Measurements from ENCODE around the gene NLE1. TPM values are rescaled to one million over a fixed set of nuclear protein-coding genes. Genes with fewer than 3 reads are reported as not detected.
"Not testable (repeated sequence)": the region's sequence is repeated elsewhere in the genome, so short reads cannot be mapped to it uniquely, and the experiment has no call there.

Gene NLE1
- total RNA-seq, 1 donor from 2014 or later = 19.3 TPM

DNA sequence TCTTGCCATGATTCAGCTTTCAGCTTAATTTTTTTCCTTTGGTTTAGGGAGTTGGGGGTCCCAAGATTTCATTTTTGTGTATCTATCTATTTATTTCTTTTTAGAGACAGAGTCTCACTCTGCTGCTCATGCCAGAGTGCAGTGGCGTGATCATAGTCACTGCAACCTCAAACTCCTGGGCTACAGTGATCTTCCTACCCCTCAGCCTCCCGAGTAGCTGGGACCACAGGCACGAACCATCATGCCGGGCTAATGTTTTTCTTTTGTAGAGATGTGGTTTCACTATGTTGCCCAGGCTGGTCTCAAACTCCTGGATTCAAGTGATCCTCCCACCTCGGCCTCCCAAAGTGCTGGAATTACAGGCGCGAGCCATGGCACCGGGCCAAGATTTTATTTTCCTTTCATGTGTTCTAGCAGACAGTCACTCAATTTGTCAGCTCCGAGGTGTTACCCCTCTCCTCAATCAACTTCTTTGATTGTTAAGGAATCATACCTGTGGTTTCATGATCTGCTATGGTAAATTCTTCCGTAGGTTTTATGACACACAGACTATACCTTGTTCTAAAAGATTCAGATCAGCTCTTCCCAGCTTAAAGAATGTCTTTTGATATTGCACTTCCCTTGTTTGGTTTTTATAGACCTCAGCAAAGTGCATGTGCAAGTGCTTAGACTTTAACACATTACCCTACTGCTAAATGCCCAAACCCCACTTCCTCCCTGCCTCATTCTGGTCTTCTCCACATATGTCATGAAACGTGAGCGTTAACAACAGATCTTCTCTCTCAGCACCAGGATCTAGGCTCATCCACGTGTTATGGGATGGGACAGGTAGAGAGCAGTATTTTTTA is 18.5 kb upstream of the NLE1 start:
- no peak overlapping the region for H3K4me3 ChIP-seq (ENCODE audit: low read depth, low read length)
- H3K36me3 ChIP-seq (ENCODE audit: control insufficient read depth, insufficient read depth, low read length) = no peaks in the 10 kb centered on the region
- TF ChIP-seq, protein P1, sequence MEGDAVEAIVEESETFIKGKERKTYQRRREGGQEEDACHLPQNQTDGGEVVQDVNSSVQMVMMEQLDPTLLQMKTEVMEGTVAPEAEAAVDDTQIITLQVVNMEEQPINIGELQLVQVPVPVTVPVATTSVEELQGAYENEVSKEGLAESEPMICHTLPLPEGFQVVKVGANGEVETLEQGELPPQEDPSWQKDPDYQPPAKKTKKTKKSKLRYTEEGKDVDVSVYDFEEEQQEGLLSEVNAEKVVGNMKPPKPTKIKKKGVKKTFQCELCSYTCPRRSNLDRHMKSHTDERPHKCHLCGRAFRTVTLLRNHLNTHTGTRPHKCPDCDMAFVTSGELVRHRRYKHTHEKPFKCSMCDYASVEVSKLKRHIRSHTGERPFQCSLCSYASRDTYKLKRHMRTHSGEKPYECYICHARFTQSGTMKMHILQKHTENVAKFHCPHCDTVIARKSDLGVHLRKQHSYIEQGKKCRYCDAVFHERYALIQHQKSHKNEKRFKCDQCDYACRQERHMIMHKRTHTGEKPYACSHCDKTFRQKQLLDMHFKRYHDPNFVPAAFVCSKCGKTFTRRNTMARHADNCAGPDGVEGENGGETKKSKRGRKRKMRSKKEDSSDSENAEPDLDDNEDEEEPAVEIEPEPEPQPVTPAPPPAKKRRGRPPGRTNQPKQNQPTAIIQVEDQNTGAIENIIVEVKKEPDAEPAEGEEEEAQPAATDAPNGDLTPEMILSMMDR (IDR thresholded peaks at IDR 0.05; ENCODE audit: insufficient read depth, low read length, poor library complexity, severe bottlenecking) = no peak
- DNase-seq (ENCODE audit: low read depth) = no peak
- peaks cover 3% of the 10 kb centered on the region for H3K27me3 ChIP-seq (ENCODE audit: control insufficient read depth, insufficient read depth, low read length)

GRCh38 chr17:35159940-35160339 is 17.8 kb upstream of the NLE1 start:
- Histone ChIP-seq H3K36me3 (ENCODE audit: control insufficient read depth, insufficient read depth, low read length) (no peaks in the 10 kb centered on the region), H3K27me3 (ENCODE audit: control insufficient read depth, insufficient read depth, low read length) (peaks cover 3% of the 10 kb centered on the region), H3K4me3 (ENCODE audit: low read depth, low read length) (no peak overlapping the region)
- DNase-seq (ENCODE audit: low read depth) = no peak
- TF ChIP-seq, protein P1 (IDR thresholded peaks at IDR 0.05; ENCODE audit: insufficient read depth, low read length, poor library complexity, severe bottlenecking) = no peak

GRCh38 chr17:35155246-35155645 is 13.1 kb upstream of the NLE1 start:
- DNase-seq (ENCODE audit: low read depth) = no peak
- no peak overlapping the region for H3K4me3 ChIP-seq (ENCODE audit: low read depth, low read length)
- H3K27me3 ChIP-seq (ENCODE audit: control insufficient read depth, insufficient read depth, low read length) = no peaks in the 10 kb centered on the region
- no peaks in the 10 kb centered on the region for H3K36me3 ChIP-seq (ENCODE audit: control insufficient read depth, insufficient read depth, low read length)
- TF ChIP-seq, protein P1 (IDR thresholded peaks at IDR 0.05; ENCODE audit: insufficient read depth, low read length, poor library complexity, severe bottlenecking) = no peak

GRCh38 chr17:35154196-35155165 is 12.4 kb upstream of the NLE1 start:
- no peaks in the 10 kb centered on the region for H3K36me3 ChIP-seq (ENCODE audit: control insufficient read depth, insufficient read depth, low read length)
- no peak overlapping the region for H3K4me3 ChIP-seq (ENCODE audit: low read depth, low read length)
- no peaks in the 10 kb centered on the region for H3K27me3 ChIP-seq (ENCODE audit: control insufficient read depth, insufficient read depth, low read length)
- TF ChIP-seq, protein P1 (IDR thresholded peaks at IDR 0.05; ENCODE audit: insufficient read depth, low read length, poor library complexity, severe bottlenecking) = no peak
- no peak for DNase-seq (ENCODE audit: low read depth)

DNA sequence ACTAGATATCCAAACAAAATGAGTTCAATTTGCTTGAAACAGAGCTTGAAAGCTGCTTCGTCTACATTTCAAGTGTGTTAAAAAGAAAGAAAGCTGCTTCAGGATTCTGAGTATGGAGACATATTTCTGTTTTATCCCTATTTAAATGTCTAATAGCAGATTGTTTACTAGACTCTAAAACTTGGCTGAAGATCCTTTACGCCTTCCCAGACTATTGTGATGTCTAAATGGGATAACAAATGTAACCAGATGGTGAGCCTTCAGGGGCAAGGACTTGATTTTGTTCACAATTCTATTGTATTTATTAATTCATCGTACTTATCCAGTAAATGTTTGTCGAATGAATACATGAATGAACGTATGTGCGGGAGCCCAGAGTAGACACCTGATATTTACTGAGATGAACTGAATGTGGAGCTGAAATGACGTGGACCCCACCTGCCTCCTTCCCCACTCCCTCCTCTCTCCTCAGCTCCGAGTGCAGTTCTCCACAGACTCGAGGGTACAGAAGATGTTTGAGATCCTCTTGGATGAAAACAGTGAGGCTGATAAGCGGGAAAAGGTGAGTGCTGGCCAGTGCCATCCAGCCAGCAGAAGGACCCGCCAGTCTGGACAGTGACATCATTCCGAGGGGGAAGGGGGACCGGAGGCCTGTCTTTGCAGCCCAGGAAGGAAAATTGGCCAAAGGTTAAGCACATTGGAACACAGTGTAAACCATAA is 10.5 kb upstream of the NLE1 start:
- no peaks in the 10 kb centered on the region for H3K36me3 ChIP-seq (ENCODE audit: control insufficient read depth, insufficient read depth, low read length)
- DNase-seq (ENCODE audit: low read depth) = no peak
- H3K4me3 ChIP-seq (ENCODE audit: low read depth, low read length) = no peak overlapping the region
- TF ChIP-seq, protein P1 (IDR thresholded peaks at IDR 0.05; ENCODE audit: insufficient read depth, low read length, poor library complexity, severe bottlenecking) = no peak
- peaks cover 4% of the 10 kb centered on the region for H3K27me3 ChIP-seq (ENCODE audit: control insufficient read depth, insufficient read depth, low read length)

DNA sequence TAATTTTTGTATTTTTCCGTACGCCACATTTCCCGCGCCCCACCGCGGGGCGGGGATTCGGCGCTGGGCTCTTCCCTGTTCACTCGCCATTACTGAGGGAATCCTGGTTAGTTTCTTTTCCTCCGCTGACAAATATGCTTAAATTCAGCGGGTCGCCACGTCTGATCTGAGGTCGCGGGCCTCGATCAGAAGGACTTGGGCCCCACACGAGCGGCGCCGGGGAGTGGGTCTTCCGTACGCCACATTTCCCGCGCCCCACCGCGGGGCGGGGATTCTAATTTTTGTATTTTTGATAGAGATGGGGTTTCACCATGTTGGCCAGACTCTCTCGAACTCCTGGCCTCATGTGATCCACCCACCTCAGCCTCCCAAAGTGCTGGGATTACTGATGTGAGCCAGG is 9.0 kb upstream of the NLE1 start:
- H3K36me3 ChIP-seq (ENCODE audit: control insufficient read depth, insufficient read depth, low read length); H3K4me3 ChIP-seq (ENCODE audit: low read depth, low read length); DNase-seq (ENCODE audit: low read depth); H3K27me3 ChIP-seq (ENCODE audit: control insufficient read depth, insufficient read depth, low read length): not testable (repeated sequence)

All from kidney epithelial cell (primary cell).